Hematopoietic multipotent progenitor cell treated with erythropoietin and hydrocortisone succinate and interleukin-3 and kit ligand, for 6 days (in vitro differentiated cells): Measurements from ENCODE around the gene HRH3.

Source experiments
- DNase-seq: peaks from one replicate; pipeline ENCODE4 v3.0.0-alpha.2; 2015

Gene HRH3

DNA sequence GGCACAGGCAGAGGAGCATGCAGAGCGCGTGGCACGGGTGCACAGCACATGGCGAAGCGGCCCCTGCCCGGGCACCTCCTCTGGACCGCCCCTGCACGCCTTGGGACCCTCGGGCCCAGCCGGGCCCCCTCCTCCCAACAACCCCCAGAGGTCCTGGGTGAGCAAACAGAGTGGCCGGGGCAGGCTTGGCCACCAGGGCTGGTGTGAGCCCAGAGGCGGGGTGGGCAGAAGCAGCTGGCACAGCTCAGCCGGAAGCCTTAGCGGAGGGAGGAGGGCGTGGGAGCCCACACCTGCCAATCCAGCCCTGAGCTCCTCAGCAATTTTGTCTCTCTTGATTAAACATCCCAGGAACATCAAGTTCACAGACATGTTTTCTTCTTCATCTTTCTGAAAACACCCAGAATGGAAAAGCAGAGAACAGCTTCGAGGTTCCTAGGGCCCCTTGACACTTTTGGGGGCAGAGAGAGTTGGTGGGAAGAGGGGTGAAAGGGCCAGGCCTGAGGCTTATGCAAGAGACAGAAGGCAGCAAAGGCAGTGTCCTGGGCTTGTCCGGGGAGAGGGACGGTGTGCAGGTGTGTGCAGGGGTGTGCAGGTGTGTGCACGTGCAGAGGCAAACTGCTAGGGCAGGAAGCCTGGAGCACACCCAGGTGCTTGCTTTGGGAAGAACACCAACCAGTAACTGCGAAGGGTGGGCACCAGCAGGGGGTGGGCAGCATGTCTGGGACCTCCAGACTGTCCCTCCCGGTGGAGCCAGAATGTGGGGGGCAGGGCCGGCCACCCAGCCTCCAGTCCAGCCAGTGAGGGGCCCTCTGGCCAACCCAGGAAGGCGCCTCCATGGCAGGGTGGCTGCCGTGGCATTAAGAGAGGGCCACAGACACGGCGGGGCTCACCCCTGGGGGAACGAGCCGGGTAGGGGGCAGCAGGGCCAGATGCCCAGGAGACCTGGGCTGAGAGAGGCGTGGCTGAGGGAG lies 4.8 kb downstream of the HRH3 start:
- no peak for DNase-seq

DNA sequence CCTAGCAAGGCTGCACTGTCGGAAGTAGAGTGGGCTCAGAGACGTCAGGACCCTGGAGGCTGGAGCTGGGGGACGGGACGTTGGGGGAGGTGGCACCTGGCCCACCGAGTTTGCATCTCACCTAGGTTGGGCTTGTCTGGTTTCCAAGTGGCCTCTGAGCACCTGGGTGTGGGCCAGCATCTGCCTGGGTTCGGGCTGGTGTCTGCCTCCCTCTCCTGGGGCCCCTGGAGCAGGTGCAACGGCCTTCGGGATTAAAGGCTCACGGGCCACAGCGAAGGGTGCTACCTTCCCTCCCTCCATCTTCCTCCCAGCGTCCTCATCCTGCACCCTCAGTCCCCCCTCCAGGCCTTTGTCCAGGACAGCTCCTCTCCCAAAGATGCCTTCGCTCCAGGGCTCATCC lies 6.0 kb downstream of the HRH3 start:
- no peak for DNase-seq

DNA sequence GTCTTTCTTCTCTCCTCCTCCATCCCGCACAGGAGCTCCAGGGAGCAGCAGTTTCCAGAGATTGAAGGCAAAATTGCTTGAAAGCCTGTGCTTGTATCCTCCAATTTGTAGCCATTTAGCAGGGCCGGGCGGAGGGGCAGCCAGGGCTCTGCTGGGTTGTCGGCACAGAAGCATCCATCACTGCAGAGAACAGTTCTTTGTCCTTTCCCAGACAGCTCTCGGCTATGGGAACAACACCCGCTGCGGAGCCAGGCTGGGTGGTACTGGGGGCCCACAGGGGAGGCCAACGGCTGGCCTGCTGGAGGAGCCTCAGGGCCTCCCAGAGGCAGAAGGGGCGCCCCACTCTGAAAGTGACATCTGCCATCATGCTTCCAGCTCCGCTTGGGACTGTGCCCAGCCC lies 7.8 kb downstream of the HRH3 start:
- DNase-seq: no peak

DNA sequence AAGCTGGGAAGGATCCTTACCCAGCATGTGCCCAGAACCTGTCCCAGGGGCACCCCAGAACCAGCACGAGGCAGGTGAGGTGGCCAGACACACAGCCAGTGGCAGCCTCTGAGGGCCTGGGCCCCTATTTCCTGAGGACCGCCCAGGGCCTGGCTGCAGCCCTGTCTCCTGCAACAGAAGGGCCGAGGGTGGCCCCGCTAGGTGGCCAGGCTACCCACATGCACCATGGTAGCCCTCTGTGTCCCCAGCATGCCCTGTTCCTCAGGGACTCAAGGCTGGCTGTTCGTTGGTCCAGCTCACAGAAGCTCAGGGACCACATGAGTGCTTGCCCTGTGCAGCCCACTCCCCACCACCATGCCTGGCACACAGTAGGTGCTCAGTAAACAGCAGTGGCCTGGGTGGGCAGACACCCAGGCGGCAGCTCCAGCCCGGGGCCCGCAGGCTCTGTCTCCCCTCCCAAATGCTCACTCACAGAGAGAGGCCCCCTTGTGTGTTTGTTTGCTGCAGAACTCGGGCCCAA lies 8.2 kb downstream of the HRH3 start:
- DNase-seq: no peak

DNA sequence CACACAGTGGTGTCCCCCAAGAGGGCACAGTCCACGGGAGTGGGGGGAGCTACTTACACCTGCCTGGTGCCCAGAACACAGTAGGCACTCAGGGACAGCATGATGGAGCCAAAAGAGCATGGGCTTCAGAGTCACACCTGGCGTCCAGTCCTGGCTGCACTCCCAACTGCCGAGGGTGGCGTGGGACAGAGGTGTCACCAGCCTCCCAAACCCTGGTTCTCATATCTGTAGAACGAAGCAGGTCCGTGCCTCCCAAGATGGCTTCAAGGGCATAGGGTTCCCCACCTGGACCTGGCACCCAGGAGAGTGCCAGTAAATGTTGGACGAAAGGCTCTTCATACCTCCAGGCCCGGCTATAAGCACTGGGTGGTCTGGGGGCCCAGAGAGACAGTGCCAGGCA lies 8.9 kb downstream of the HRH3 start:
- no peak for DNase-seq

DNA sequence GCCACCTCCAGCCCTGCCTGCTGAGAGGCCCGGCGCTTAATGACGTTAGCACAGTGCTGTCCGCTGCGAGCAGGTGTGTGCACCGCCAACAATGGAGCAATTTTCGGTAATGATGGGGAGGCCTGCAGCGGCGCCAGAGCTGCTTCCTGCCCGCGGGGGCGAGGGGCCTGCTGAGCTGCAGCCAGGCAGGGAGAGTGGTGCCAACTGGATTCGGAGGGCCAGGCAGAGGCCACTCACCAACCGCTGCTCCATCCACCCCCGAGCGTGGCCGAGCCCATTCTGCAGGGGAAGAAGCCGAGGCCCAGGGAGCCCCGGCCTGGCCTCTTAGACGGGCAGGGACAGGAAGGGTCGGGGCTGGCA lies 9.6 kb downstream of the HRH3 start:
- no peak for DNase-seq

DNA sequence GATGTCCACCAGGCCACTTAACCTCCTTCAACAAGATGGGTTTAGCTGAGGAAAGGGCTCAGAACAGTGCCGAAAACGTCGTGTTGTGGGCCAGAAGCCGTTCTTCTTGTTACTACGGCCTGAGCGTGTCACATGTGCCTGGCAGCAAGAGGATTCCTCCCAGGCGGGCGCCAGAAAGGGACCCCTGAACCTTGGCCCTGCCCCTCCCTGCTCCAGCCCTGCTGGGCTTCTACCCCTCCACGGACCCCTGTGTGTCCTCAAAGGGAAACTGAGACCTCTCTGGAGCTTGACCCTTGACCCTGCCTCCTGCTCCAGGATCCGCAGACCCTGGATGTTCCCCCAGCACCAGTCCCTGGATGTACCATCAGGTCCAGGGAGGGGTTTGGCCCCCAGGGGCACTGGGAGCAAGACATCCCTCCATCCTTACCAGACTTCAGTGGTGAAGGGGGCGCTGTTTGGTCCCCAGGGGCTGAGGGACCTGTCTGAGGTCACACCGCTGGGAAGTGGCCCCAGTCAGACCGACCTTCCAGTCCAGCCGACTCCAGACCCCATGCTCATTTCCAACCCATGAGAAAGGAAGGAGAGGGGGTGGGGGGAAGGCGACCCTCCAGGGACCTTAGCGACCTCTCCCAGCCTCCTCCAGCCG lies 10.1 kb downstream of the HRH3 start:
- no peak for DNase-seq

DNA sequence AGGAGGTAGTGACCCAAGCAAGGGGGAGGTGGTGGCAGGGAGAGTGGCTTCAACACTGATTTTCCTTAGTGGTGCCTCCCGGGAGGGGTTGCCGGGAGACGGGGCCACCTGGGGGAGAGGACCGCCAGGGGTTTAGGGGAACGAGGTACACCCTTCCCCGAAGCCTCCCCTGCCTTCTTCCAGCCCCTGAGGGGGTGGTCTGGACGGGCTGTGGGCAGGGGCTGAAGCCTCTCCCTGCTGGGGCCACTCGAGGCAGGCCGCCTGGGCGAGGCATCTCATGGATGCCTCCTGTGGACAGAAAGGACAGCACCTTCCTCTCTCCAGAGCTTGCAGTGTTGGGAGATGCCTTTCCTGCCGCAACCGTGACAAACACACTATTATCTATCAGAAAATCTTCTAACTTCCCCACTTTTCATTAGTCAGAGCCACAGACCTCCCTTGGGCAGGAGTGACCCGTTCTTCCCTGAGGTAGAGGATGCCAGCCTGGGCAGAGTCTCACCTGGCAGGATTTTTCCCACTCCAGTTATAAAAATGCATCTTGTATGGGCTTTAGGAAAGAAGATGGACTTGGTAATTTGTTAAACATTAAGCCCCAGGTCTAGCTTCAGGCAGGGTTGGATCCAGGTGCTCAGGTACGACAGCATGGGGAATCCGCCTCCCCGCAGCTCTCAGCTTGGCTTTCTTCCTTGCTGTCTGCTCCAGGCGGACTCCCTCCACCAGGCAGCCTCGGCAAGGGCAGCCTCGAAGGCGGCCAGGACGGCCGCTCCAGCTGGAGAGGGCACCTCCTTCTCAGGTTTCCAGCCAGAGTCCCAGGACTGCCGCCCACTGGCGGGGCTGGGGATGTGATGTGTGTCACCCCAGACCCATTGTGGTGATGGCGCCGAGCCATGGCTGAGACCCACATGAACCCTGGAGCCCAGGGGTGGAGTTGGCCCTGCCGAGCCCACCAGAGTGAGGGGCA lies 11.0 kb downstream of the HRH3 start:
- no peak for DNase-seq

DNA sequence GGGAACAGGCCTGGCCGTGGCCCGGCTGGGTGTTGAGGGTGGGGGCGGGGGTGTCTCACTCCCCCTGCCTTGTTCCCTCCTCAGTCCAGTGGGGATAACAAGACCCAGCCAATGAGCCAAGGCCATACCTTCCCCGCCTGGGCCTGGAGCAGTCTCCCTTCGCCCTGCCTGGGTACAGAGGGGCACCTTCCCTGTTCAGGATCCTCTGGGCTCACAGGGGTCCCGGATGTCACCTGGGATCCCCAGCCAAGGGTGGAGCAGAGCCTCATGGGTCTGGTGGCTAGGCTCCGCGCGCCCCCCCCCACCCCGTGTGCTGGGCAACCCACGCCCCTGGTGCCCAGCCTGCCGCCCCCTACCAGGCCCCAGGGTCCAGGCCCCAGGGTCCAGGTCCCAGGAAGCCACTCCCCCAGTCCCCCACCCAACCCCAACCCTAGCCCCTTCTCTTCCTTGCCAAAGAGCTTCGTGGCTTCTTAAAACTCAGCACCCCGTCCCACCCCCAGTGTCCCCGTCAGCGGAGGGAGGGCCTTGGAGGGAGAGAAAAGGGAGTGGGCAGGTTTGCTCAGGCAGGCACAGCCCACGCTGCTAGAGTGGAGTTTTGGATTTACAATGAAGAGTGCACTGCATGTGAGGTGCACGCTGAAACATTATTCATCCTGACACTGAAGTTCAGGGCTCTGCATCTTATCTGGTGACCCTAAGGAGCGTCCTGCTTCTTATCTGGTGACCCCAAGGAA lies 11.8 kb downstream of the HRH3 start:
- DNase-seq: no peak

DNA sequence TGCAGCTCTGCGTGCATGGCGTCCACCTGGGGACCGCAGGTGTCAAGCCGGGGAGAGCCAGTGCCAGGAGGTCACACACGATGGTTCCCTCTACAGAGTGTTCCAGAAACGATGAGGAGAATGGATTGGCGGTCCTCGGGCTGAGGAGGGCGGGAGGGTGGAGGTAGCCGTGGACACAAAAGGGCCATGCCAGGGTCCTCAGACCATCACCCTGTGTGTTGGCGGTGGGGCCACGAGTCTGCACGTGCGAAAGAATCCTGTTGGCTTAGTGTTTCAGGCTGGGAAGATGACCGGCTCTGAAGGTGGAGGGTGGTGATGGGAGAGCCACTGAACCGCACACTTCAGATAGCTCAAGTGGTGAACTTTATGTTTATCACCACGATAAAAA lies 13.7 kb downstream of the HRH3 start:
- no peak for DNase-seq

DNA sequence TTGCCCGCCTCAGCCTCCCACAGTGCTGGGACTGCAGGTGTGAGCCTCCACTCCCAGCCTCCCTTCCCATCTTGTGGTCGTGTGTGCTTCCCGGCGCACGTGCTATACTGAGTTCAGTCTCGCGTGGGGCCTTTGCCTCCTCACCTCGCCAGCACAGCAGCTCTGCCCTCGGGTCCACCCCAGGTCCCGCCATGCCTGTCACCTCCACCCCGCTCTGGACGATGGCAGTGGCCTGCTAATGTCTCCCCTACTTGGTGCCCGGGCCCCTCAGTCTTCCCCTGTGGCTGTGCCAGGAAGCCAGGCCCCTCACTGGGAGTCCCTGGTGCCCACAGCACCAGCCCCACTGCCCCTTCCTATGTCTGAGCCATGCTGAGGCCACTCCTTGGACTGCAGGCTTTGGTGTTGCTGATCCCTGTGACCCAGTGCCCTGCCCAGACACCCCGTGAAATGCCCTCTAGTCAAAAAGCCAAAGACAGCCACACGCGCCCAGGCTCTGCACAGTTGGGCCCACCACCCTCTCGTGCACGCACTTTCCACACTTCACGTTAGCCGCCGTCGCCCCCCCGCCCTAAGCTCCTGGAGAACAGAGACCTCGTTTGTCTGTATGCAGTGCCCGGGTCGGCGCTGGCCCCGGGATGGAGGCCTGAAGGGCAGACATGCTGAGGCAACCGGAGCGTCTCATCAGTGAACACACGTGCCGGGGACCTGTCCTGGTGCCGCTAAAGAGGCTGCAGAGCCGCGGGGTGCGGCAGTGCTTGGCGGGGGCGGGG lies 14.3 kb downstream of the HRH3 start:
- no peak for DNase-seq

DNA sequence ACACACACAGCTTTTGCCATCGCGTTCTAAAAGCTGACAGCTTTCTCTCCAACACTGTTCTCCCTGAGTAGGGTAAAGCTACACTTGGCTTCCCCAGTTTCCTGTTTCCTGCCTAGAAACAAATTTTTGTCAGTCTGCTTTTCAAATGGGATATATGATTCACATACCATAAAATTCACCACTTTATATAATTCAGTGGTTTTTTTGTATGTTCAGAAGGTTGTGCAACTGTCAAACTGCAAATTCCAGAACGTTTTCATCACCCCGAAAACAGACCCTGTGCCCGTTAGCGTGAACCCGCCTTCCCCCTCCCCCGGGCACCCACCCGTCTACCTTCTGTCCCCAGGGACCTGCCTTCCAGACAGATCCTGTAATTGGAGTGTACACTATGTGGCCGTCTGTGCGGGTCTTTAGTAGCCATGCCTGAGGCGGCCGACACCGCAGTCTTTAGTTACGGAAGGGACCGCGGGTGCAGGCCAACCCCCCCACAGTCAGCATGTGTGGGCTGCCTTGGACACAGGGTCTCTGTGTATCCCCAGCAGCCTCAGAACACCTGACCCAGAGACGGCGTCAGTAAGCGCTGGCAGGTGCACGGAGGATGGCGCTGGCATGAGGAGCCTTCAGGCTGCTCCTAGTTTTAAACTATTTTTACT lies 16.6 kb downstream of the HRH3 start:
- DNase-seq: no peak

DNA sequence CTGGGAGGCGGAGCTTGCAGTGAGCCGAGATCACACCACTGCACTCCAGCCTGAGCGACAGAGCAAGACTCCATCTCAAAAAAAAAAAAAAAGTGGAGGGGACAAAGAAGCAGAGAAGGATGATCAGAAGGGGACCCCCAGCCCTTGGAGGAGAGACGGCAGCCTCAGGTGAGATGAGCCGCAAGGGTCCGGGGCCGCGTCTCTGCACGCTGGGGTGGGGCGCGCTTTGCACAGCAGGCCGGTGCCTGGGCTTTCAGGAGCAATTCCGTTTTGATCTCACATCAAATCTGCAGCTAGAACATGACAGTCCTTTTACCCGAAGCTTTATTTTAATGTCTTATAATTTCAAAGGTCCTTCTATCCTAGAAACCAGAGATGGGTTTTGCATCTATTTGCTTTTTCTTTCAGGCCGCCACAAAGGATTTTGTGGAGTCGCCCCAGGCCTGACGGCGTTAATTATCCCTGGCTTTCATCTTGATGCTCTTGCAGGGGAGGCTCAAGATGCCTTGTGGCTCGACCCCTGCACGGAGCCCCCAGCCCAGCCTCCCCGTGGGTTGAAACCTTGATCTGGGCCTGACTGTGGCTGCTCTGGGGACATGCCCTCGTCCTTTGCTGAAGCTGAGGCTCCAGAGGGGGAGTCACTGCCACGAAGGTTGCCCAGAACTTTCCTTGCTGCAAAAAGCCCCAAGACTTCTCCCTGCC lies 17.3 kb downstream of the HRH3 start:
- DNase-seq: no peak

DNA sequence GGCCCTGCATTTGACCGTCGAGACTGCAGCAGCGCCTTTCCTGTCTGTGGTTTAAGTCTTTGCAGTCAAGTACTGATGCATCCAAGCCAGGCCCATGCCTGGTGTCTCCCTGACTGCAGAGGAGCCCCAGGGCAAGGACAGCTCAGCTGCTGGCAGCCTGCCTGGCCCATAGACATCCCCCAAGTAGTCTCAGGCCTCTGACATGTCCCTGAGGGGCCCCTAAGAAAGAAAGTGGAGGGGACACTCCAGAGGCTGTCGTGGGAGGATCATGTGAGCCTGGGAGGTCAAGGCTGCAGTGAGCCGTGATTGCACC lies 18.0 kb downstream of the HRH3 start:
- no peak for DNase-seq

DNA sequence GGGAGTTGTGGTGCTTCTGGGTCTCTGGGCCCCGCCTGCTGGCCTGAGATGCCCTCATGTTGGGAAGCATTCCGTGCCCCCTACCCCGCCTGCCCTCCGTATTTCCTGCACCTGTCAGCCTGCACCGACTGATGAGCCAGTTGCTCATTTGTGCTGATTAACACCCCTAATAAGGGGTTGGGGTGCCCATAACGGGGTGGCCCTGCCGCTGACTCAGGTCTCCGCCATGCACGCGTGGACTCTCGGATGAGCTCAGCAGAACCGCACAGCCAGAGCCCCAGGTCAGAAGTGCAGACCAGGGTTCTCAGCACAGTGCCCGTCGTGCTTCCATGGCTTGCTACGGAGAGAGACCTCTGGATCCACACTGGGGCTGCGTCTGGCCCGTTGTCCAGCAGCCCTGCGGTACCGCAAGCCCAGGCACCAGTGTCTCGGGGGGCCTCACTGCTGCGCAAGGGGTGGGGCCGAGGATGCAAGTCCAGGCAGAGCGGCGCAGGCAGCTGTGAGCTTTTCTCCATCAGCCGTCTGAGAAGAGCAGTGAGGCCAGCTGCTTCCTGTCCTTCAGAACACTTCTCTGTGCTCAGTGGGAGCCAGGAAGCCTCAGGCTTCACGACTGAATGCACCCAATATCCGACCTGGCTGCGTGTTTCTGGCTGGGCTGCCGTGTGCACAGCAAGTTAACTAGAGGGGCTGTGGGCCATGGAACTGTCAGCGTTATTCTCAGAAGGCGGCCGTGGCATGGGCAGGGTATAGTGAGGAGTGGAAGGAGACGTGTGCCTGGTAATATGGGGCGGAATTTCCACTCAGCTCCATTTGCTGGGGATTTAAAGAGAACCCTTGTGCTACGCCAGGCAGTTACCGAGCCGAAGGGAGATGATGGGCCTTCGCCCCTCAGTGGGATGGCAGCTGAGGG lies 18.6 kb downstream of the HRH3 start:
- DNase-seq: no peak

DNA sequence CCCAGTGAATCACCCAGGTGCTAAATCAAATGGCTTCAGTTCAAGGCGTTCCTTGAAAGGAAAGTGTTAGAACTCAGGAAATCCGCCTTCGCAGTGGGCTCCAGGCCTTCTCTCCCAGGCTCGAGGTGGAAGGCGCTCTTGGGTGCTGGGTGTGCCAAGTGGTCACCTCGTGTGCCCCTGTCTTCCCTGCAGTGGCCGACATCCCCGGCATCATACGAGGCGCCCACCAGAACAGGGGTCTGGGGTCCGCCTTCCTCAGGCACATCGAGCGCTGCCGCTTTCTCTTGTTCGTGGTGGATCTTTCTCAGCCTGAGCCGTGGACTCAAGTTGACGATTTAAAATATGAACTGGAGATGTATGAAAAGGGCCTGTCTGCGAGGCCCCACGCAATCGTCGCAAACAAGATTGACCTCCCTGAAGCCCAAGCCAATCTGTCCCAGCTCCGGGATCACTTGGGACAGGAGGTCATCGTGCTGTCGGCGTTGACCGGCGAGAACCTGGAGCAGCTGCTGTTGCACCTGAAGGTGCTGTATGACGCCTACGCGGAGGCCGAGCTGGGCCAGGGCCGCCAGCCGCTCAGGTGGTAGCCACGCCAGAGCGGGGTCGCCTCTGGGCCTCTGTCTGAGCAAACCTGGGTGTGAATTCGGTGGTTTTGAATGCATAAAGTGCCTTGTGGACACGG lies 19.4 kb downstream of the HRH3 start:
- DNase-seq: no peak

DNA sequence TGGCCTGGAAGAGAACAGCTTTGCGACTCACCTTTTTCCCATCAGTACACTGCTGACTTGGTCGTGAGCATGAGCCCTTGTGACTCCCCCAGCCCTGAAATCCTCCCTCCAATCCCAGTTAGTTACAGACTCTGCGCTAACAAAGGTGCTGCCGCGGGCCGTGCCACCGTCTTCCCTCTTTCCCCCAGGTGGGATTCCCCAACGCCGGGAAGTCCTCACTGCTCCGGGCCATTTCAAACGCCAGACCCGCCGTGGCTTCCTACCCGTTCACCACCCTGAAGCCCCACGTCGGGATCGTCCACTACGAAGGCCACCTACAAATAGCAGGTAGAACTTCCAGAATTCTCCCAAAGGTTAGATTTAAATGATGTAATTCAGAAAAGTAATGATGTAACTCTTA lies 21.1 kb downstream of the HRH3 start:
- no peak for DNase-seq

DNA sequence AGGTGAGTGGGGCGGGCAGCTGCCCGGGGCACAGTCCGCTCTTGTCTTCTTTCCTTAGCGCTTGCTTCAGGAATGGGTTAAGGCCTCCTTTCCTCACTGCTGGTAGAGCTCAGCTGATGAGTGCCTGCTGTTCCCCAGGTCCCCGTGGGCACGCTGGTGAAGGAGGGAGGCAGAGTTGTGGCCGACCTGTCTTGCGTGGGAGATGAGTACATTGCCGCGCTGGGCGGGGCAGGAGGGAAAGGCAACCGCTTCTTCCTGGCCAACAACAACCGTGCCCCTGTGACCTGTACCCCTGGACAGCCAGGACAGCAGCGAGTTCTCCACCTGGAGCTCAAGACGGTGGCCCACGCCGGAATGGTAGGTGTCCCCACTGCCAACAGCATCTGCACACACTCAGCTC lies 21.6 kb downstream of the HRH3 start:
- no peak for DNase-seq

DNA sequence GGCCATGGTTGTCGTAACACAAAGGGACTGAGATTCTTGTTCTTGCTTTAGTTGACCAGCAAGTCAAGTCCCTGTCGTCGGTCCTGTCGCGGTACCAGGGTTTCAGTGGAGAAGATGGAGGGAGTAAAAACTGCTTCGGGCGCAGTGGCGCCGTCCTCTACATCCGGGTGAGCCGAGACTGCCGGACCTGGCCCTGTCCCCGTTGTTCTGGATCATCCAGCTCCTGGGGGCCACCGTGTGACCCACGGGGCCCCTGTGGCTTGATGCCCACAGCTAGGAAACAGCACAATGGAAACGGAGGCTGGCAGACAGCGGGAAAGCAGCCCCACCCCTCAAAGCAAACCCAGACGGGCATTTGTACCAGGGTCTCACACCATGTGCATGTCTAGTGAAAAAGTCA lies 22.3 kb downstream of the HRH3 start:
- no peak for DNase-seq
